IMR-90 (cell line): ENCODE results near the gene ALDOA. TPM values are rescaled to one million over a fixed set of nuclear protein-coding genes. Genes with fewer than 3 reads are reported as not detected.

Experiments used
- ATAC-seq: fragments of 200-7000 bp; cut with Tn5 transposase; 2 replicates; pipeline ENCODE4 v1.9.1; 2020; ENCODE audit warnings: low read depth, mild to moderate bottlenecking, moderate library complexity
- BruUV-seq: library from RNA; stranded (reverse); fragments of 400-500 nt; replicated peaks from 2 replicates; lab custom pipeline; 2021; lab: Mats Ljungman, UMichigan
- CTCF ChIA-PET: fragments of 300-600 bp; formaldehyde crosslinking; extraction: SDS; loops from one replicate; lab custom pipeline; 2021; ENCODE audit warnings: antibody characterized with exemption; lab: Yijun Ruan, JAX
- POLR2A ChIA-PET: fragments of 300-600 bp; sonication (Branson Sonifier 250); formaldehyde crosslinking; loops from one replicate; lab custom pipeline; 2022; ENCODE audit warnings: antibody characterized with exemption; ENCODE audit not compliant: unreplicated experiment; lab: Charles Lee
- DNase-seq: peaks from one replicate; pipeline ENCODE4 v3.0.0; 2013
- H2AFZ ChIP-seq: replicated peaks from 2 replicates; pipeline ENCODE3; 2013; ENCODE audit warnings: low read length, mild to moderate bottlenecking; ENCODE audit not compliant: poor library complexity
- H2AK5ac ChIP-seq: 2 replicates; pipeline ENCODE4 v1.6.1; 2013; ENCODE audit warnings: low read depth, low read length, inconsistent platforms
- H2AK9ac ChIP-seq: replicated peaks from 2 replicates; pipeline ENCODE3; 2013; ENCODE audit warnings: mild to moderate bottlenecking, low read depth, low read length, moderate library complexity; ENCODE audit not compliant: poor library complexity
- H2BK120ac ChIP-seq: 2 replicates; pipeline ENCODE4 v1.6.1; 2013; ENCODE audit warnings: low read depth, low read length, inconsistent platforms
- H2BK15ac ChIP-seq: 3 replicates; pipeline ENCODE4 v1.6.1; 2013; ENCODE audit warnings: low read depth, low read length, inconsistent platforms
- H2BK20ac ChIP-seq: 2 replicates; pipeline ENCODE4 v1.6.1; 2013; ENCODE audit warnings: low read depth, mild to moderate bottlenecking, inconsistent platforms, low read length, moderate library complexity
- H2BK5ac ChIP-seq: 2 replicates; pipeline ENCODE4 v1.6.1; 2013; ENCODE audit warnings: mild to moderate bottlenecking, low read depth, low read length, inconsistent platforms; ENCODE audit not compliant: poor library complexity, severe bottlenecking
- H3K14ac ChIP-seq: replicated peaks from 2 replicates; pipeline ENCODE4 v1.6.1; 2013; ENCODE audit warnings: low read depth, low read length, inconsistent platforms
- H3K18ac ChIP-seq: 2 replicates; pipeline ENCODE4 v1.6.1; 2013; ENCODE audit warnings: low read depth, low read length, control low read depth
- H3K23ac ChIP-seq: 2 replicates; pipeline ENCODE4 v1.6.1; 2013; ENCODE audit warnings: low read depth, low read length, inconsistent platforms
- H3K27ac ChIP-seq: 2 replicates; pipeline ENCODE4 v1.5.1; 2013; ENCODE audit warnings: mild to moderate bottlenecking, control low read depth, low read length; ENCODE audit not compliant: insufficient read depth
- H3K27me3 ChIP-seq: 2 replicates; pipeline ENCODE4 v1.6.1; 2013; ENCODE audit warnings: low read length; ENCODE audit not compliant: control insufficient read depth, insufficient read depth
- H3K36me3 ChIP-seq: 2 replicates; pipeline ENCODE4 v1.6.1; 2013; ENCODE audit warnings: low read length, mixed read lengths; ENCODE audit not compliant: control insufficient read depth, insufficient read depth
- H3K4ac ChIP-seq: 2 replicates; pipeline ENCODE4 v1.6.1; 2013; ENCODE audit warnings: low read depth, low read length, inconsistent platforms
- H3K4me1 ChIP-seq: 2 replicates; pipeline ENCODE4 v1.6.1; 2013; ENCODE audit warnings: low read length, mixed read lengths; ENCODE audit not compliant: control insufficient read depth, insufficient read depth
- H3K4me2 ChIP-seq: 2 replicates; pipeline ENCODE4 v1.6.1; 2013; ENCODE audit warnings: low read depth, mild to moderate bottlenecking, control low read depth, low read length, moderate library complexity
- H3K4me3 ChIP-seq: 2 replicates; pipeline ENCODE4 v1.5.1; 2013; ENCODE audit warnings: low read depth, mild to moderate bottlenecking, control low read depth, low read length, moderate library complexity; ENCODE audit not compliant: insufficient read depth
- H3K56ac ChIP-seq: 2 replicates; pipeline ENCODE4 v1.6.1; 2013; ENCODE audit warnings: low read length, inconsistent platforms; ENCODE audit not compliant: insufficient read depth; ENCODE audit errors: extremely low read depth
- H3K79me1 ChIP-seq, 2 experiments: 2 replicates each; pipeline ENCODE4 v1.6.1; 2013; ENCODE audit warnings: low read length in 2 of 2, inconsistent platforms in 1 of 2, low read depth in 1 of 2
- H3K9ac ChIP-seq: 2 replicates; pipeline ENCODE4 v1.6.1; 2013; ENCODE audit warnings: low read depth, low read length, control low read depth
- H3K9me1 ChIP-seq: 2 replicates; pipeline ENCODE4 v1.6.1; 2013; ENCODE audit warnings: low read length, inconsistent platforms; ENCODE audit not compliant: insufficient read depth
- H3K9me3 ChIP-seq: 2 replicates; pipeline ENCODE4 v1.6.1; 2013; ENCODE audit warnings: low read length; ENCODE audit not compliant: control insufficient read depth, insufficient read depth
- H4K20me1 ChIP-seq: 2 replicates; pipeline ENCODE4 v1.6.1; 2013; ENCODE audit warnings: low read length, inconsistent platforms; ENCODE audit not compliant: insufficient read depth
- H4K5ac ChIP-seq: 2 replicates; pipeline ENCODE4 v1.6.1; 2013; ENCODE audit warnings: mild to moderate bottlenecking, low read depth, low read length, control low read depth
- H4K8ac ChIP-seq, 2 experiments: 2 replicates each; pipeline ENCODE4 v1.6.1; 2013; ENCODE audit warnings: low read depth in 2 of 2, low read length in 2 of 2, control low read depth in 1 of 2, inconsistent platforms in 1 of 2
- H4K91ac ChIP-seq: 2 replicates; pipeline ENCODE4 v1.6.1; 2013; ENCODE audit warnings: low read depth, low read length, inconsistent platforms; ENCODE audit not compliant: insufficient read depth
- POLR2A ChIP-seq: IDR thresholded peaks from 2 replicates; pipeline ENCODE4 v1.6.1; 2012; ENCODE audit warnings: mild to moderate bottlenecking, low read depth, low read length
- WGBS, 2 experiments: methylation state at CpG; one replicate each; pipeline versions ENCODE4 v1.1.5 to v1.1.7; 2013; ENCODE audit warnings: missing lambda C conversion rate in 2 of 2; ENCODE audit not compliant: insufficient read length in 1 of 2; ENCODE audit errors: extremely low coverage in 2 of 2; 5-methylcytosine and 5-hydroxymethylcytosine counted together
- dilution Hi-C: fragments of 300-500 bp; cut with HindIII; formaldehyde crosslinking; loops from one replicate; pipeline ENCODE4 v1.14.3; 2018; ENCODE audit warnings: low sequenced_read_pairs; ENCODE audit not compliant: unreplicated experiment
- in situ Hi-C: fragments of 300-500 bp; cut with MboI; formaldehyde crosslinking; loops from 3 replicates; pipeline ENCODE4 v1.14.3; 2019; ENCODE audit warnings: low sequenced_read_pairs, inconsistent platforms, mixed read lengths
- intact Hi-C: fragments of 100-400 bp; cut with micrococcal nuclease; formaldehyde crosslinking; loops from 2 replicates; pipeline ENCODE4 v1.10.0; 2022
- polyA plus RNA-seq, 3 experiments: library from polyadenylated mRNA; depleted of rRNA; stranded (reverse); fragments of >200 nt; gene quantifications; 2 replicates each; pipeline ENCODE4 v1.2.3, GENCODE V29; 2012; ENCODE audit warnings: low replicate concordance in 1 of 3
- total RNA-seq: library from RNA; depleted of rRNA; stranded (reverse); fragments of >200 nt; gene quantifications from 2 replicates; pipeline ENCODE4 v1.2.3, GENCODE V29; 2012
- TF ChIP-seq, protein P1 (sequence below): conservative IDR thresholded peaks from 2 replicates; pipeline ENCODE4 v1.5.1; 2012; ENCODE audit warnings: mild to moderate bottlenecking, low read depth, low read length, improper control_type of control experiment

The ALDOA gene
- total and polyA plus RNA-seq, 2 of the 4 experiments (the other 2 are of a cell fraction): 1,697 to 1,990 TPM

DNA sequence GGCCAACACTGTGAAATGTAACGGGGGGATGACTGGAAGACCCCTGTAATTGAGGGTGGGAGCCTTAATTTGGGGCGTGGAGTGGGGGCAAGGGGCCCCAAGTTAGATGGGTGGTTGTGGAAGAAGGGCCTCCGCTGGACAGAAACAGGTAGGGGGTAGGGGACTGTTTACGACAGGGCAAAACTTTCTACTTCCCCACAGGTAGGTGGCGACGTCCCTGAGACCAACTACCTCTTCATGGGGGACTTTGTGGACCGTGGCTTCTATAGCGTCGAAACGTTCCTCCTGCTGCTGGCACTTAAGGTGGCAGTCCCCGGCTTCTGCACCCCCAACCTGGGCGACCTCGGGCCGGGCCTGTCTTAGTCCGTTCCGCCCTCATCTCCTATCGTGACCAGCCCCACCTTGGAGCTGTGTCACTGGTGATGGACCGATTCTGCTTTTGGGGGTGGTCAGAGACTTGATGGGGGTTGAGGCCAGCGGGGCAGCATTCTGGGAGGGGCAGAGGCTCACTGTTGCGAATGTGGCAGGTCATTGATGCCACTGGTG is 17.1 kb downstream of the ALDOA start:
- no peak overlapping the region for H2BK5ac ChIP-seq
- no peak overlapping the region for H3K27ac ChIP-seq
- H3K4me2 ChIP-seq: no peak overlapping the region
- H2BK120ac ChIP-seq: no peak overlapping the region
- H3K14ac ChIP-seq: no peak overlapping the region
- H3K56ac ChIP-seq: no peak overlapping the region
- no peak overlapping the region for H4K8ac ChIP-seq
- no peaks in the 10 kb centered on the region for H3K27me3 ChIP-seq
- peaks cover 38% of the 10 kb centered on the region for H4K20me1 ChIP-seq
- no peak overlapping the region for H3K9ac ChIP-seq
- ATAC-seq (no peak), DNase-seq (no peak)
- H3K9me3 ChIP-seq: no peaks in the 10 kb centered on the region
- H3K9me1 ChIP-seq: no peaks in the 10 kb centered on the region
- intact Hi-C loops: no loop called here
- in situ Hi-C loops: no loop called here
- no peak overlapping the region for H3K4ac ChIP-seq
- H2BK15ac ChIP-seq: no peak overlapping the region
- no peak overlapping the region for H2AFZ ChIP-seq
- no peak overlapping the region for H4K91ac ChIP-seq
- WGBS, 2 experiments: 83% methylated on average over 7 of the region's 20 CpGs; no CpG with 5 or more reads in 1 of the 2 experiments
- no peak overlapping the region for H3K18ac ChIP-seq
- peaks cover 4% of the 10 kb centered on the region; the same call in 1 of the 2 replicates for H3K4me1 ChIP-seq
- no peak overlapping the region for H4K5ac ChIP-seq
- peaks cover 71% of the 10 kb centered on the region for H3K36me3 ChIP-seq
- BruUV-seq: no TSS peak
- H2BK20ac ChIP-seq: no peak overlapping the region
- no peak overlapping the region for H3K23ac ChIP-seq
- dilution Hi-C loops: no loop called here
- no peak overlapping the region for H2AK5ac ChIP-seq
- TF ChIP-seq, protein P1, sequence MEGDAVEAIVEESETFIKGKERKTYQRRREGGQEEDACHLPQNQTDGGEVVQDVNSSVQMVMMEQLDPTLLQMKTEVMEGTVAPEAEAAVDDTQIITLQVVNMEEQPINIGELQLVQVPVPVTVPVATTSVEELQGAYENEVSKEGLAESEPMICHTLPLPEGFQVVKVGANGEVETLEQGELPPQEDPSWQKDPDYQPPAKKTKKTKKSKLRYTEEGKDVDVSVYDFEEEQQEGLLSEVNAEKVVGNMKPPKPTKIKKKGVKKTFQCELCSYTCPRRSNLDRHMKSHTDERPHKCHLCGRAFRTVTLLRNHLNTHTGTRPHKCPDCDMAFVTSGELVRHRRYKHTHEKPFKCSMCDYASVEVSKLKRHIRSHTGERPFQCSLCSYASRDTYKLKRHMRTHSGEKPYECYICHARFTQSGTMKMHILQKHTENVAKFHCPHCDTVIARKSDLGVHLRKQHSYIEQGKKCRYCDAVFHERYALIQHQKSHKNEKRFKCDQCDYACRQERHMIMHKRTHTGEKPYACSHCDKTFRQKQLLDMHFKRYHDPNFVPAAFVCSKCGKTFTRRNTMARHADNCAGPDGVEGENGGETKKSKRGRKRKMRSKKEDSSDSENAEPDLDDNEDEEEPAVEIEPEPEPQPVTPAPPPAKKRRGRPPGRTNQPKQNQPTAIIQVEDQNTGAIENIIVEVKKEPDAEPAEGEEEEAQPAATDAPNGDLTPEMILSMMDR: 0 out of 2 replicates have a peak, but pooled peaks have one; percentile 1
- no peak for TF ChIP-seq POLR2A
- ChIA-PET CTCF (no interaction called here), POLR2A (no interaction called here)
- H2AK9ac ChIP-seq: no peak overlapping the region
- H3K4me3 ChIP-seq: no peak overlapping the region
- H3K79me1 ChIP-seq: peaks cover 31 to 47% of the 10 kb centered on the region in 2 experiments
